SU-DHL-6 (cell line): ENCODE results near the gene CENATAC.
"Not testable (repeated sequence)": the region's sequence is repeated elsewhere in the genome, so short reads cannot be mapped to it uniquely, and the experiment has no call there.

Experiments used
- H2AFZ ChIP-seq: fragments of 200-600 bp; sonication (generic); 2 replicates; pipeline ENCODE4 v1.6.1; 2014; ENCODE audit warnings: low read depth, mild to moderate bottlenecking, moderate library complexity, mixed read lengths, antibody characterized with exemption, low read length; ENCODE audit not compliant: severe bottlenecking
- H3F3A ChIP-seq: fragments of 200-600 bp; shearing (Covaris generic); 2 replicates; pipeline ENCODE4 v1.6.0; 2016; ENCODE audit warnings: antibody characterized with exemption, mild to moderate bottlenecking; ENCODE audit not compliant: insufficient read depth
- H3K27ac ChIP-seq: fragments of 200-600 bp; sonication (generic); 2 replicates; pipeline ENCODE4 v1.5.1; 2016; ENCODE audit warnings: low read depth, mild to moderate bottlenecking, low read length, moderate library complexity, mixed read lengths
- H3K27me3 ChIP-seq: fragments of 200-600 bp; sonication (generic), shearing (Covaris generic); 2 replicates; pipeline ENCODE4 v1.6.0; 2014; ENCODE audit warnings: mild to moderate bottlenecking, low read length
- H3K36me3 ChIP-seq: fragments of 200-600 bp; sonication (generic); 2 replicates; pipeline ENCODE4 v1.6.1; 2014; ENCODE audit warnings: mild to moderate bottlenecking, low read length, mixed read lengths
- H3K4me2 ChIP-seq: fragments of 300-600, 200-600 bp; shearing (Covaris generic), sonication (generic); 2 replicates; pipeline ENCODE4 v1.6.0; 2014; ENCODE audit warnings: low read length, low read depth, mild to moderate bottlenecking; ENCODE audit not compliant: poor library complexity, severe bottlenecking
- H3K4me3 ChIP-seq: fragments of 200-600 bp; sonication (generic); 2 replicates; pipeline ENCODE4 v1.5.1; 2014; ENCODE audit warnings: antibody characterized with exemption, low read length, mild to moderate bottlenecking, mixed read lengths; ENCODE audit not compliant: insufficient read depth, poor library complexity, severe bottlenecking
- H3K79me2 ChIP-seq: fragments of 200-600 bp; sonication (generic); 2 replicates; pipeline ENCODE4 v1.6.1; 2014; ENCODE audit warnings: mild to moderate bottlenecking, low read length, moderate library complexity; ENCODE audit not compliant: insufficient read depth
- H3K9ac ChIP-seq: fragments of 200-600 bp; sonication (generic); 2 replicates; pipeline ENCODE4 v1.7.0; 2014; ENCODE audit warnings: mild to moderate bottlenecking, low read length
- H3K9me2 ChIP-seq: fragments of 200-600 bp; sonication (generic); replicated peaks from 2 replicates; pipeline ENCODE4 v1.6.1; 2014; ENCODE audit warnings: low read length; ENCODE audit not compliant: insufficient read depth
- H3K9me3 ChIP-seq: fragments of 200-600 bp; sonication (generic); 2 replicates; pipeline ENCODE4 v1.6.1; 2014; ENCODE audit warnings: low read length, mixed read lengths; ENCODE audit not compliant: insufficient read depth
- H4K20me1 ChIP-seq: fragments of 200-600 bp; sonication (generic); 2 replicates; pipeline ENCODE4 v1.6.1; 2014; ENCODE audit warnings: low read depth, mild to moderate bottlenecking, antibody characterized with exemption, low read length, moderate library complexity, mixed read lengths
- EZH2phosphoT487 ChIP-seq: fragments of 200-600 bp; sonication (generic), shearing (Covaris generic); conservative IDR thresholded peaks from 2 replicates; pipeline ENCODE4 v1.6.1; 2018; ENCODE audit warnings: mild to moderate bottlenecking, antibody characterized with exemption, low read length, moderate library complexity, mixed read lengths
- TF ChIP-seq, protein P1 (sequence below): fragments of 200-600 bp; sonication (generic); IDR thresholded peaks from one replicate; pipeline ENCODE4 v1.5.1; 2017; ENCODE audit warnings: antibody characterized with exemption, mild to moderate bottlenecking, low read length, moderate library complexity; ENCODE audit not compliant: insufficient read depth, poor library complexity, severe bottlenecking

Gene CENATAC

GRCh38 chr11:119055901-119056300 is 58.0 kb downstream of the CENATAC start:
- Histone ChIP-seq H4K20me1 (no peaks in the 10 kb centered on the region), H3K27ac (no peak overlapping the region), H3F3A (no peaks in the 10 kb centered on the region), H3K4me2 (peak overlapping the region; percentile 54), H3K36me3 (no peaks in the 10 kb centered on the region), H3K4me3 (peak overlapping the region; percentile 71), H3K79me2 (peaks cover 27% of the 10 kb centered on the region), H2AFZ (no peak overlapping the region), H3K27me3 (no peaks in the 10 kb centered on the region), H3K9ac (peak overlapping the region; percentile 95), H3K9me2 (no peaks in the 10 kb centered on the region), H3K9me3 (no peaks in the 10 kb centered on the region)
- no peak for TF ChIP-seq EZH2phosphoT487
- TF ChIP-seq, protein P1, sequence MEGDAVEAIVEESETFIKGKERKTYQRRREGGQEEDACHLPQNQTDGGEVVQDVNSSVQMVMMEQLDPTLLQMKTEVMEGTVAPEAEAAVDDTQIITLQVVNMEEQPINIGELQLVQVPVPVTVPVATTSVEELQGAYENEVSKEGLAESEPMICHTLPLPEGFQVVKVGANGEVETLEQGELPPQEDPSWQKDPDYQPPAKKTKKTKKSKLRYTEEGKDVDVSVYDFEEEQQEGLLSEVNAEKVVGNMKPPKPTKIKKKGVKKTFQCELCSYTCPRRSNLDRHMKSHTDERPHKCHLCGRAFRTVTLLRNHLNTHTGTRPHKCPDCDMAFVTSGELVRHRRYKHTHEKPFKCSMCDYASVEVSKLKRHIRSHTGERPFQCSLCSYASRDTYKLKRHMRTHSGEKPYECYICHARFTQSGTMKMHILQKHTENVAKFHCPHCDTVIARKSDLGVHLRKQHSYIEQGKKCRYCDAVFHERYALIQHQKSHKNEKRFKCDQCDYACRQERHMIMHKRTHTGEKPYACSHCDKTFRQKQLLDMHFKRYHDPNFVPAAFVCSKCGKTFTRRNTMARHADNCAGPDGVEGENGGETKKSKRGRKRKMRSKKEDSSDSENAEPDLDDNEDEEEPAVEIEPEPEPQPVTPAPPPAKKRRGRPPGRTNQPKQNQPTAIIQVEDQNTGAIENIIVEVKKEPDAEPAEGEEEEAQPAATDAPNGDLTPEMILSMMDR, result no peak

GRCh38 chr11:119056421-119056999 is 58.6 kb downstream of the CENATAC start:
- Histone ChIP-seq H3K9ac (peak overlapping the region; percentile 95), H3K36me3 (no peaks in the 10 kb centered on the region), H3K4me2 (peak overlapping the region; percentile 54), H3K9me3 (no peaks in the 10 kb centered on the region), H3K27me3 (no peaks in the 10 kb centered on the region), H3K4me3 (peak overlapping the region; percentile 71), H3K79me2 (peaks cover 27% of the 10 kb centered on the region), H3K27ac (peak overlapping the region; percentile 55), H3K9me2 (no peaks in the 10 kb centered on the region), H3F3A (no peaks in the 10 kb centered on the region), H4K20me1 (no peaks in the 10 kb centered on the region), H2AFZ (peak overlapping the region; percentile 42)
- TF ChIP-seq, protein P1, result no peak
- TF ChIP-seq EZH2phosphoT487, result no peak

GRCh38 chr11:119057000-119057769 is 59.2 kb downstream of the CENATAC start, which contains the start of gene HYOU1:
HYOU1 (minus strand) TSS chr11:119057205; CDS start chr11:119056160, 1,045 bp downstream.
- Histone ChIP-seq H3K27ac (peak within 1 kb of the TSS; percentile 61), H4K20me1 (no peaks in the 10 kb centered on the region), H3K9me2 (no peaks in the 10 kb centered on the region), H2AFZ (peak within 1 kb of the TSS; percentile 49), H3K4me3 (peak within 1 kb of the TSS; percentile 86), H3K4me2 (peak within 1 kb of the TSS; percentile 81), H3K9me3 (no peaks in the 10 kb centered on the region), H3F3A (no peaks in the 10 kb centered on the region), H3K36me3 (no peaks in the 10 kb centered on the region), H3K9ac (peak within 1 kb of the TSS; percentile 95), H3K27me3 (no peaks in the 10 kb centered on the region), H3K79me2 (peaks cover 27% of the 10 kb centered on the region)
- TF ChIP-seq, protein P1, result no peak
- no peak for TF ChIP-seq EZH2phosphoT487

GRCh38 chr11:119059128-119059527 is 61.2 kb downstream of the CENATAC start:
- not testable (repeated sequence) for H4K20me1 ChIP-seq, H3K9me3 ChIP-seq, H3K4me2 ChIP-seq, H2AFZ ChIP-seq, H3K27ac ChIP-seq, H3K9me2 ChIP-seq, H3K36me3 ChIP-seq, H3K9ac ChIP-seq, H3K27me3 ChIP-seq, H3F3A ChIP-seq, H3K4me3 ChIP-seq
- peaks cover 27% of the 10 kb centered on the region for H3K79me2 ChIP-seq
